ENCODE measurements around the gene SERHL2. TPM values are rescaled to one million over a fixed set of nuclear protein-coding genes. Genes with fewer than 3 reads are reported as not detected.
A peak's percentile ranks its signal among the peaks of the same experiment; 100 is the strongest.
"Not testable (repeated sequence)": the region's sequence is repeated elsewhere in the genome, so short reads cannot be mapped to it uniquely, and the experiment has no call there.

The SERHL2 gene
- total RNA-seq, 1 experiment from 2014 or later, result 0.61 TPM

DNA sequence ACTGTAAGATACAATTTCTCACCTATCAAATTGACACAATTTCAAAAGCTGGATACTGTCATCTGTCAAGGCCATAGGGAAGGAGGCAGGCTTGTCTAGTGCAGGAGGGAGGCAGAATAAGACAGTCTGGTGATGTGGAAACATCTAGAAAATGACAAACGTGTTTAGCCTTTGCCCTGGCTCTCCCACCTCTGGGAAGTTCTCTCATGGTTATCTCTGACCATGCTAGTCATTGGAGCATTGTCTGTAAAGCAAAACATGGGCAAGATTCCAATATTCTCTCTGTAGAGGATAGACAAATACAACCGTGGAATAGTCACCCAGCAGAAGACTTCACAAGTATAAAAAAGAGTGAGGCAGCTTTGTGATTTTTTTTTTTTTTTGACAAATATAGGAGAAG lies 9.1 kb upstream of the SERHL2 start:
- Mint-ChIP-seq H3K4me3 (ENCODE audit: unreplicated experiment) (no peak overlapping the region), H3K9me3 (ENCODE audit: unreplicated experiment) (no peaks in the 10 kb centered on the region), H3K4me1 (ENCODE audit: low read depth, unreplicated experiment) (peaks cover 10% of the 10 kb centered on the region), H3K27ac (ENCODE audit: unreplicated experiment) (no peak overlapping the region), H3K27me3 (ENCODE audit: insufficient read depth, unreplicated experiment) (no peaks in the 10 kb centered on the region), H3K36me3 (ENCODE audit: insufficient read depth, unreplicated experiment) (no peaks in the 10 kb centered on the region)
- TF ChIP-seq, protein P1, sequence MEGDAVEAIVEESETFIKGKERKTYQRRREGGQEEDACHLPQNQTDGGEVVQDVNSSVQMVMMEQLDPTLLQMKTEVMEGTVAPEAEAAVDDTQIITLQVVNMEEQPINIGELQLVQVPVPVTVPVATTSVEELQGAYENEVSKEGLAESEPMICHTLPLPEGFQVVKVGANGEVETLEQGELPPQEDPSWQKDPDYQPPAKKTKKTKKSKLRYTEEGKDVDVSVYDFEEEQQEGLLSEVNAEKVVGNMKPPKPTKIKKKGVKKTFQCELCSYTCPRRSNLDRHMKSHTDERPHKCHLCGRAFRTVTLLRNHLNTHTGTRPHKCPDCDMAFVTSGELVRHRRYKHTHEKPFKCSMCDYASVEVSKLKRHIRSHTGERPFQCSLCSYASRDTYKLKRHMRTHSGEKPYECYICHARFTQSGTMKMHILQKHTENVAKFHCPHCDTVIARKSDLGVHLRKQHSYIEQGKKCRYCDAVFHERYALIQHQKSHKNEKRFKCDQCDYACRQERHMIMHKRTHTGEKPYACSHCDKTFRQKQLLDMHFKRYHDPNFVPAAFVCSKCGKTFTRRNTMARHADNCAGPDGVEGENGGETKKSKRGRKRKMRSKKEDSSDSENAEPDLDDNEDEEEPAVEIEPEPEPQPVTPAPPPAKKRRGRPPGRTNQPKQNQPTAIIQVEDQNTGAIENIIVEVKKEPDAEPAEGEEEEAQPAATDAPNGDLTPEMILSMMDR (IDR thresholded peaks at IDR 0.05; ENCODE audit: insufficient read depth in 1 of 2, low read depth in 1 of 2, low read length in 1 of 2, severe bottlenecking in 1 of 2, unreplicated experiment in 1 of 2), result no peak
- Histone ChIP-seq H3K9me3 (no peaks in the 10 kb centered on the region), H3K4me3 (ENCODE audit: low read depth, low read length) (no peak overlapping the region), H3K27me3 (replicated peaks; ENCODE audit: control insufficient read depth, insufficient read depth, low read length) (no peaks in the 10 kb centered on the region), H3K36me3 (ENCODE audit: control insufficient read depth, insufficient read depth, low read length) (no peaks in the 10 kb centered on the region), H3K4me1 (peaks cover 9% of the 10 kb centered on the region; the same call in 1 of the 2 replicates)
- no TSS peak for BruUV-seq (replicated peaks)
- no peak for DNase-seq
- intact Hi-C loops (cut with micrococcal nuclease; ENCODE audit: unreplicated experiment), result no loop called here
- CTCF ChIA-PET, result interaction anchor here (0.9 kb wide), 1 partner anchor 18 kb away, joined by 3 read pairs; no protein-coding TSS in a partner anchor
- POLR2A ChIA-PET, result no interaction called here

- ChIA-PET CTCF (no interaction called here), POLR2A (no interaction called here)
- H3K27me3 ChIP-seq (replicated peaks; ENCODE audit: control insufficient read depth, insufficient read depth, low read length), result no peaks in the 10 kb centered on the region
- peaks cover 9% of the 10 kb centered on the region; the same call in 1 of the 2 replicates for H3K4me1 ChIP-seq
- intact Hi-C loops (cut with micrococcal nuclease; ENCODE audit: unreplicated experiment), result no loop called here
- no peaks in the 10 kb centered on the region for H3K9me3 ChIP-seq
- Mint-ChIP-seq H3K9me3 (ENCODE audit: unreplicated experiment) (no peaks in the 10 kb centered on the region), H3K4me3 (ENCODE audit: unreplicated experiment) (no peak overlapping the region), H3K27ac (ENCODE audit: unreplicated experiment) (peak overlapping the region; percentile 42), H3K4me1 (ENCODE audit: low read depth, unreplicated experiment) (peaks cover 10% of the 10 kb centered on the region), H3K36me3 (ENCODE audit: insufficient read depth, unreplicated experiment) (no peaks in the 10 kb centered on the region), H3K27me3 (ENCODE audit: insufficient read depth, unreplicated experiment) (no peaks in the 10 kb centered on the region)
- TF ChIP-seq, protein P1 (IDR thresholded peaks at IDR 0.05; ENCODE audit: insufficient read depth in 1 of 2, low read depth in 1 of 2, low read length in 1 of 2, severe bottlenecking in 1 of 2, unreplicated experiment in 1 of 2), result no peak
- H3K4me3 ChIP-seq (ENCODE audit: low read depth, low read length), result no peak overlapping the region
- BruUV-seq (replicated peaks), result no TSS peak
- DNase-seq, result no peak
- no peaks in the 10 kb centered on the region for H3K36me3 ChIP-seq (ENCODE audit: control insufficient read depth, insufficient read depth, low read length)
These were observed 6.2 kb upstream of the SERHL2 start for GRCh38 chr22:42547562-42547961.

- BruUV-seq (replicated peaks); intact Hi-C loops (cut with micrococcal nuclease; ENCODE audit: unreplicated experiment); H3K27me3 ChIP-seq (replicated peaks; ENCODE audit: control insufficient read depth, insufficient read depth, low read length); H3K9me3 ChIP-seq; H3K4me3 Mint-ChIP-seq (ENCODE audit: unreplicated experiment); POLR2A ChIA-PET; H3K9me3 Mint-ChIP-seq (ENCODE audit: unreplicated experiment); H3K27me3 Mint-ChIP-seq (ENCODE audit: insufficient read depth, unreplicated experiment); H3K36me3 Mint-ChIP-seq (ENCODE audit: insufficient read depth, unreplicated experiment); H3K4me3 ChIP-seq (ENCODE audit: low read depth, low read length); DNase-seq; H3K36me3 ChIP-seq (ENCODE audit: control insufficient read depth, insufficient read depth, low read length); CTCF ChIA-PET: not testable (repeated sequence)
- H3K4me1 ChIP-seq, result peaks cover 11% of the 10 kb centered on the region; the same call in 1 of the 2 replicates
- H3K27ac Mint-ChIP-seq (ENCODE audit: unreplicated experiment), result peak overlapping the region; percentile 42
- peaks cover 10% of the 10 kb centered on the region for H3K4me1 Mint-ChIP-seq (ENCODE audit: low read depth, unreplicated experiment)
These were observed 5.6 kb upstream of the SERHL2 start for GRCh38 chr22:42548126-42548525.
